ENCODE measurements around the gene TTLL8.

- TF ChIP-seq, protein P1, sequence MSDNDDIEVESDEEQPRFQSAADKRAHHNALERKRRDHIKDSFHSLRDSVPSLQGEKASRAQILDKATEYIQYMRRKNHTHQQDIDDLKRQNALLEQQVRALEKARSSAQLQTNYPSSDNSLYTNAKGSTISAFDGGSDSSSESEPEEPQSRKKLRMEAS (IDR thresholded peaks at IDR 0.05): no peak
- TF ChIP-seq YY1 (IDR thresholded peaks at IDR 0.05; ENCODE audit: low read depth): no peak
- no peak for TF ChIP-seq EP300 (IDR thresholded peaks at IDR 0.05; ENCODE audit: borderline replicate concordance)
These were observed 17.4 kb downstream of the TTLL8 start for GRCh38 chr22:50040717-50041116.
